HepG2 (cell line): Measurements from ENCODE around the gene RPS6KL1. TPM values are rescaled to one million over a fixed set of nuclear protein-coding genes. Genes with fewer than 3 reads are reported as not detected.
A peak's percentile ranks its signal among the peaks of the same experiment; 100 is the strongest.

Experiments used
- AHR ChIP-seq: IDR thresholded peaks from 2 replicates; pipeline ENCODE4 v1.6.1; 2018; ENCODE audit warnings: missing genetic modification reagents, missing compliant biosample characterization
- FOXA1 ChIP-seq, 2 experiments: fragments of 450-650 bp in 1 of 2; sonication (generic) in 1 of 2; formaldehyde crosslinking in 1 of 2; IDR thresholded peaks; 2 replicates each; pipeline versions ENCODE4 v1.4.0 to v1.6.1; 2016 to 2020; ENCODE audit warnings: missing genetic modification reagents in 1 of 2
- HNRNPL ChIP-seq: fragments of 200-400 bp; formaldehyde crosslinking; IDR thresholded peaks from 2 replicates; pipeline ENCODE4 v1.6.1; 2017; ENCODE audit warnings: mild to moderate bottlenecking, low read depth, low read length
- KMT2B ChIP-seq: IDR thresholded peaks from 2 replicates; pipeline ENCODE4 v1.6.1; 2016; ENCODE audit warnings: missing genetic modification reagents, missing compliant biosample characterization
- NKX3-1 ChIP-seq: sonication (generic); formaldehyde crosslinking; IDR thresholded peaks from 2 replicates; pipeline ENCODE4 v1.5.0; 2020; ENCODE audit warnings: missing genetic modification reagents
- RARA ChIP-seq: IDR thresholded peaks from 2 replicates; pipeline ENCODE4 v1.6.1; 2016; ENCODE audit warnings: missing genetic modification reagents, missing compliant biosample characterization
- SMAD9 ChIP-seq: sonication (generic); formaldehyde crosslinking; IDR thresholded peaks from 2 replicates; pipeline ENCODE4 v1.5.1; 2020; ENCODE audit warnings: mild to moderate bottlenecking, missing genetic modification reagents
- TAF15 ChIP-seq: fragments of 200-400 bp; formaldehyde crosslinking; IDR thresholded peaks from one replicate; pipeline ENCODE4 v1.6.1; 2018; ENCODE audit warnings: mild to moderate bottlenecking, low read depth, low read length; ENCODE audit not compliant: poor library complexity, severe bottlenecking
- ZBTB42 ChIP-seq: sonication (generic); formaldehyde crosslinking; IDR thresholded peaks from 2 replicates; pipeline ENCODE4 v1.5.0; 2020; ENCODE audit warnings: mild to moderate bottlenecking, missing genetic modification reagents
- ZIK1 ChIP-seq: sonication (generic); formaldehyde crosslinking; IDR thresholded peaks from 2 replicates; pipeline ENCODE4 v1.5.0; 2020; ENCODE audit warnings: mild to moderate bottlenecking, low read depth, missing genetic modification reagents, borderline replicate concordance
- polyA plus RNA-seq, 8 experiments: library from polyadenylated mRNA; depleted of rRNA in 3 of 8; stranded (reverse) in 7 of 8; unstranded in 1 of 8; fragments of >200 nt; fragmentation: Illumina TruSeq in 4 of 8; extraction: Trizol in 4 of 8; gene quantifications; 2 replicates each; pipeline versions ENCODE4 v1.2.1 to v1.2.3, GENCODE V29; 2011 to 2016; ENCODE audit warnings: low read depth in 4 of 8, missing spikeins in 1 of 8, mixed read lengths in 1 of 8; ENCODE audit not compliant: insufficient read depth in 1 of 8
- total RNA-seq, 5 experiments: library from RNA; depleted of rRNA; stranded (reverse); fragments of >200 nt; fragmentation: Illumina TruSeq; extraction: Trizol; gene quantifications; 2 replicates each; pipeline ENCODE4 v1.2.3, GENCODE V29; 2016; ENCODE audit warnings: low read depth in 1 of 5
- TF ChIP-seq, protein P1 (sequence below): sonication (generic); formaldehyde crosslinking; IDR thresholded peaks from 2 replicates; pipeline ENCODE4 v1.8.0; 2022; ENCODE audit warnings: mild to moderate bottlenecking, missing genetic modification reagents
- TF ChIP-seq, protein P2 (sequence below), 2 experiments: fragments of 450-650 bp in 1 of 2; sonication (generic) in 1 of 2; formaldehyde crosslinking; IDR thresholded peaks; 2 replicates each; pipeline versions ENCODE4 v1.5.0 to v1.8.0; 2020 to 2022; ENCODE audit warnings: mild to moderate bottlenecking in 1 of 2, missing genetic modification reagents in 1 of 2
- TF ChIP-seq, protein P3 (sequence below): sonication (generic); formaldehyde crosslinking; IDR thresholded peaks from 2 replicates; pipeline ENCODE4 v1.8.1; 2023; ENCODE audit warnings: mild to moderate bottlenecking, missing genetic modification reagents
- TF ChIP-seq, protein P4 (sequence below): sonication (generic); formaldehyde crosslinking; IDR thresholded peaks from 2 replicates; pipeline ENCODE4 v1.4.0; 2020; ENCODE audit warnings: missing genetic modification reagents, borderline replicate concordance
- TF ChIP-seq, protein P5 (sequence below): sonication (generic); formaldehyde crosslinking; IDR thresholded peaks from 2 replicates; pipeline ENCODE4; 2020; ENCODE audit warnings: missing genetic modification reagents, mild to moderate bottlenecking, borderline replicate concordance
- TF ChIP-seq, protein P6 (sequence below): sonication (generic); formaldehyde crosslinking; conservative IDR thresholded peaks from 2 replicates; pipeline ENCODE4 v1.8.0; 2022; ENCODE audit warnings: low read depth, missing genetic modification reagents

Gene RPS6KL1
- total and polyA plus RNA-seq, 2 of the 13 experiments (the other 11 are each of a cell fraction or from before 2014, with no cell fraction given) = 6.5 to 11.5 TPM

DNA sequence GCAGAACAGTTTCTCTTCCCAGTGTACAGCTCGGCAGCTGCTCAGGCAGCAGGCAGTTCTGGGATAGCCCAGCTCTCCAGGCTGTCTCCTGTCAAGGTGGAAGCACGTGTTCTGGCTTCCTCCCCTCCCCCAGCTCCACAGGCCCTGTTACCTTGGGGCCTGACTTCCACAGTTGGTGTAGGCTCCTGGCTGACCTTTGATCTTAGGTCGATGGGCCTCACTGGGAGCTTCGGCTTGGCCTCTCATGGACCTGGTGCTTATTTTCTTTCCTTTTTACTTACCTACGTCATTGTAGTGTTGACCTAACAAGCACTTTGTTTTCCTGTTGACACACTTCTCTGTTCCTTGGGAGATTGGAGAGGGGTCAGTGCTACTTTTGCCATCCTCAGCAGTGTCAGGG, 24.4 kb downstream of the RPS6KL1 start (continued):
- TF ChIP-seq KMT2B (CRISPR knock-in tag) (no peak), HNRNPL (no peak), RARA (peak; percentile 81), SMAD9 (CRISPR knock-in tag) (no peak), FOXA1 (IDR thresholded peaks at IDR 0.05) (no peak), FOXA1 (CRISPR knock-in tag; IDR thresholded peaks at IDR 0.05) (peak; percentile 68; the same call in 1 of the 2 replicates), TAF15 (no peak), ZBTB42 (CRISPR knock-in tag) (no peak), ZIK1 (CRISPR knock-in tag) (no peak; the same call in 1 of the 2 replicates), NKX3-1 (no peak), AHR (CRISPR knock-in tag) (no peak)
- TF ChIP-seq, protein P1, sequence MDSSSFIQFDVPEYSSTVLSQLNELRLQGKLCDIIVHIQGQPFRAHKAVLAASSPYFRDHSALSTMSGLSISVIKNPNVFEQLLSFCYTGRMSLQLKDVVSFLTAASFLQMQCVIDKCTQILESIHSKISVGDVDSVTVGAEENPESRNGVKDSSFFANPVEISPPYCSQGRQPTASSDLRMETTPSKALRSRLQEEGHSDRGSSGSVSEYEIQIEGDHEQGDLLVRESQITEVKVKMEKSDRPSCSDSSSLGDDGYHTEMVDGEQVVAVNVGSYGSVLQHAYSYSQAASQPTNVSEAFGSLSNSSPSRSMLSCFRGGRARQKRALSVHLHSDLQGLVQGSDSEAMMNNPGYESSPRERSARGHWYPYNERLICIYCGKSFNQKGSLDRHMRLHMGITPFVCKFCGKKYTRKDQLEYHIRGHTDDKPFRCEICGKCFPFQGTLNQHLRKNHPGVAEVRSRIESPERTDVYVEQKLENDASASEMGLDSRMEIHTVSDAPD (CRISPR knock-in tag) = peak; percentile 67; the same call in 1 of the 2 replicates
- TF ChIP-seq, protein P2, sequence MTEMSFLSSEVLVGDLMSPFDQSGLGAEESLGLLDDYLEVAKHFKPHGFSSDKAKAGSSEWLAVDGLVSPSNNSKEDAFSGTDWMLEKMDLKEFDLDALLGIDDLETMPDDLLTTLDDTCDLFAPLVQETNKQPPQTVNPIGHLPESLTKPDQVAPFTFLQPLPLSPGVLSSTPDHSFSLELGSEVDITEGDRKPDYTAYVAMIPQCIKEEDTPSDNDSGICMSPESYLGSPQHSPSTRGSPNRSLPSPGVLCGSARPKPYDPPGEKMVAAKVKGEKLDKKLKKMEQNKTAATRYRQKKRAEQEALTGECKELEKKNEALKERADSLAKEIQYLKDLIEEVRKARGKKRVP (CRISPR knock-in tag; IDR thresholded peaks at IDR 0.05) = peak in 1 of 2 experiments; percentile 53; a peak in 1 of 4 replicates
- TF ChIP-seq, protein P3, sequence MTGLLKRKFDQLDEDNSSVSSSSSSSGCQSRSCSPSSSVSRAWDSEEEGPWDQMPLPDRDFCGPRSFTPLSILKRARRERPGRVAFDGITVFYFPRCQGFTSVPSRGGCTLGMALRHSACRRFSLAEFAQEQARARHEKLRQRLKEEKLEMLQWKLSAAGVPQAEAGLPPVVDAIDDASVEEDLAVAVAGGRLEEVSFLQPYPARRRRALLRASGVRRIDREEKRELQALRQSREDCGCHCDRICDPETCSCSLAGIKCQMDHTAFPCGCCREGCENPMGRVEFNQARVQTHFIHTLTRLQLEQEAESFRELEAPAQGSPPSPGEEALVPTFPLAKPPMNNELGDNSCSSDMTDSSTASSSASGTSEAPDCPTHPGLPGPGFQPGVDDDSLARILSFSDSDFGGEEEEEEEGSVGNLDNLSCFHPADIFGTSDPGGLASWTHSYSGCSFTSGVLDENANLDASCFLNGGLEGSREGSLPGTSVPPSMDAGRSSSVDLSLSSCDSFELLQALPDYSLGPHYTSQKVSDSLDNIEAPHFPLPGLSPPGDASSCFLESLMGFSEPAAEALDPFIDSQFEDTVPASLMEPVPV (CRISPR knock-in tag) = no peak
- TF ChIP-seq, protein P4, sequence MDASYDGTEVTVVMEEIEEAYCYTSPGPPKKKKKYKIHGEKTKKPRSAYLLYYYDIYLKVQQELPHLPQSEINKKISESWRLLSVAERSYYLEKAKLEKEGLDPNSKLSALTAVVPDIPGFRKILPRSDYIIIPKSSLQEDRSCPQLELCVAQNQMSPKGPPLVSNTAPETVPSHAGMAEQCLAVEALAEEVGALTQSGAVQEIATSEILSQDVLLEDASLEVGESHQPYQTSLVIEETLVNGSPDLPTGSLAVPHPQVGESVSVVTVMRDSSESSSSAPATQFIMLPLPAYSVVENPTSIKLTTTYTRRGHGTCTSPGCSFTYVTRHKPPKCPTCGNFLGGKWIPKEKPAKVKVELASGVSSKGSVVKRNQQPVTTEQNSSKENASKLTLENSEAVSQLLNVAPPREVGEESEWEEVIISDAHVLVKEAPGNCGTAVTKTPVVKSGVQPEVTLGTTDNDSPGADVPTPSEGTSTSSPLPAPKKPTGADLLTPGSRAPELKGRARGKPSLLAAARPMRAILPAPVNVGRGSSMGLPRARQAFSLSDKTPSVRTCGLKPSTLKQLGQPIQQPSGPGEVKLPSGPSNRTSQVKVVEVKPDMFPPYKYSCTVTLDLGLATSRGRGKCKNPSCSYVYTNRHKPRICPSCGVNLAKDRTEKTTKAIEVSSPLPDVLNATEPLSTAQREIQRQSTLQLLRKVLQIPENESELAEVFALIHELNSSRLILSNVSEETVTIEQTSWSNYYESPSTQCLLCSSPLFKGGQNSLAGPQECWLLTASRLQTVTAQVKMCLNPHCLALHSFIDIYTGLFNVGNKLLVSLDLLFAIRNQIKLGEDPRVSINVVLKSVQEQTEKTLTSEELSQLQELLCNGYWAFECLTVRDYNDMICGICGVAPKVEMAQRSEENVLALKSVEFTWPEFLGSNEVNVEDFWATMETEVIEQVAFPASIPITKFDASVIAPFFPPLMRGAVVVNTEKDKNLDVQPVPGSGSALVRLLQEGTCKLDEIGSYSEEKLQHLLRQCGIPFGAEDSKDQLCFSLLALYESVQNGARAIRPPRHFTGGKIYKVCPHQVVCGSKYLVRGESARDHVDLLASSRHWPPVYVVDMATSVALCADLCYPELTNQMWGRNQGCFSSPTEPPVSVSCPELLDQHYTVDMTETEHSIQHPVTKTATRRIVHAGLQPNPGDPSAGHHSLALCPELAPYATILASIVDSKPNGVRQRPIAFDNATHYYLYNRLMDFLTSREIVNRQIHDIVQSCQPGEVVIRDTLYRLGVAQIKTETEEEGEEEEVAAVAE (CRISPR knock-in tag) = peak; percentile 70; the same call in 1 of the 2 replicates
- TF ChIP-seq, protein P5, sequence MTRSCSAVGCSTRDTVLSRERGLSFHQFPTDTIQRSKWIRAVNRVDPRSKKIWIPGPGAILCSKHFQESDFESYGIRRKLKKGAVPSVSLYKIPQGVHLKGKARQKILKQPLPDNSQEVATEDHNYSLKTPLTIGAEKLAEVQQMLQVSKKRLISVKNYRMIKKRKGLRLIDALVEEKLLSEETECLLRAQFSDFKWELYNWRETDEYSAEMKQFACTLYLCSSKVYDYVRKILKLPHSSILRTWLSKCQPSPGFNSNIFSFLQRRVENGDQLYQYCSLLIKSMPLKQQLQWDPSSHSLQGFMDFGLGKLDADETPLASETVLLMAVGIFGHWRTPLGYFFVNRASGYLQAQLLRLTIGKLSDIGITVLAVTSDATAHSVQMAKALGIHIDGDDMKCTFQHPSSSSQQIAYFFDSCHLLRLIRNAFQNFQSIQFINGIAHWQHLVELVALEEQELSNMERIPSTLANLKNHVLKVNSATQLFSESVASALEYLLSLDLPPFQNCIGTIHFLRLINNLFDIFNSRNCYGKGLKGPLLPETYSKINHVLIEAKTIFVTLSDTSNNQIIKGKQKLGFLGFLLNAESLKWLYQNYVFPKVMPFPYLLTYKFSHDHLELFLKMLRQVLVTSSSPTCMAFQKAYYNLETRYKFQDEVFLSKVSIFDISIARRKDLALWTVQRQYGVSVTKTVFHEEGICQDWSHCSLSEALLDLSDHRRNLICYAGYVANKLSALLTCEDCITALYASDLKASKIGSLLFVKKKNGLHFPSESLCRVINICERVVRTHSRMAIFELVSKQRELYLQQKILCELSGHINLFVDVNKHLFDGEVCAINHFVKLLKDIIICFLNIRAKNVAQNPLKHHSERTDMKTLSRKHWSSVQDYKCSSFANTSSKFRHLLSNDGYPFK (CRISPR knock-in tag) = peak; percentile 47; the same call in 1 of the 2 replicates
- TF ChIP-seq, protein P6, sequence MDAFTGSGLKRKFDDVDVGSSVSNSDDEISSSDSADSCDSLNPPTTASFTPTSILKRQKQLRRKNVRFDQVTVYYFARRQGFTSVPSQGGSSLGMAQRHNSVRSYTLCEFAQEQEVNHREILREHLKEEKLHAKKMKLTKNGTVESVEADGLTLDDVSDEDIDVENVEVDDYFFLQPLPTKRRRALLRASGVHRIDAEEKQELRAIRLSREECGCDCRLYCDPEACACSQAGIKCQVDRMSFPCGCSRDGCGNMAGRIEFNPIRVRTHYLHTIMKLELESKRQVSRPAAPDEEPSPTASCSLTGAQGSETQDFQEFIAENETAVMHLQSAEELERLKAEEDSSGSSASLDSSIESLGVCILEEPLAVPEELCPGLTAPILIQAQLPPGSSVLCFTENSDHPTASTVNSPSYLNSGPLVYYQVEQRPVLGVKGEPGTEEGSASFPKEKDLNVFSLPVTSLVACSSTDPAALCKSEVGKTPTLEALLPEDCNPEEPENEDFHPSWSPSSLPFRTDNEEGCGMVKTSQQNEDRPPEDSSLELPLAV = no peak
